Measurements from ENCODE around the gene CSAD.

GRCh38 chr12:53181935-53182334 lies 1.2 kb upstream of the CSAD start:
- TF ChIP-seq GATA3 (IDR thresholded peaks at IDR 0.05; ENCODE audit: low read depth, low read length) (no peak), GATA2 (IDR thresholded peaks at IDR 0.05; ENCODE audit: low read depth, low read length) (no peak)
